ENCODE measurements around the gene SH2D1B.
A peak's percentile ranks its signal among the peaks of the same experiment; 100 is the strongest.
"Not testable (repeated sequence)": the region's sequence is repeated elsewhere in the genome, so short reads cannot be mapped to it uniquely, and the experiment has no call there.

Gene SH2D1B

GRCh38 chr1:162360237-162360873 is 51.6 kb downstream of the SH2D1B start:
- DNase-seq: no peak

GRCh38 chr1:162359523-162360236 is 52.3 kb downstream of the SH2D1B start:
- DNase-seq: no peak

- no peak for DNase-seq
Measured at GRCh38 chr1:162358928-162359327, 53.0 kb downstream of the SH2D1B start.

GRCh38 chr1:162357681-162358266 is 54.2 kb downstream of the SH2D1B start:
- DNase-seq: peak; percentile 24 to 29

GRCh38 chr1:162353702-162354101 is 58.2 kb downstream of the SH2D1B start:
- DNase-seq: no peak

- no peak for DNase-seq
Measured at GRCh38 chr1:162353078-162353477, 58.9 kb downstream of the SH2D1B start.

GRCh38 chr1:162351874-162352273 is 60.1 kb downstream of the SH2D1B start:
- DNase-seq: not testable (repeated sequence)

- DNase-seq: no peak
Measured at GRCh38 chr1:162351246-162351842, 60.6 kb downstream of the SH2D1B start.

GRCh38 chr1:162349635-162350330 is 62.2 kb downstream of the SH2D1B start:
- peak in 1 of 2 experiments; percentile 31 for DNase-seq

GRCh38 chr1:162347281-162347680 is 64.7 kb downstream of the SH2D1B start:
- DNase-seq: no peak
